GM12878 (cell line): Measurements from ENCODE around the gene DAGLA. TPM values are rescaled to one million over a fixed set of nuclear protein-coding genes. Genes with fewer than 3 reads are reported as not detected.

Experiments
- ATAC-seq: fragments of 200-7000 bp; cut with Tn5 transposase; 3 replicates; pipeline ENCODE4 v1.9.1; 2020; ENCODE audit warnings: mild to moderate bottlenecking, moderate library complexity
- BruUV-seq: library from RNA; stranded (reverse); fragments of 400-500 nt; replicated peaks from 2 replicates; lab custom pipeline; 2021; lab: Mats Ljungman, UMichigan
- CTCF ChIA-PET: fragments of 300-600 bp; sonication (Branson Sonifier 250); formaldehyde crosslinking; extraction: SDS; loops from one replicate; lab custom pipeline; 2021; ENCODE audit warnings: inconsistent platforms; lab: Yijun Ruan, JAX
- POLR2A ChIA-PET: fragments of 350-600 bp; formaldehyde crosslinking; extraction: SDS; loops from one replicate; lab custom pipeline; 2021; ENCODE audit warnings: inconsistent platforms; lab: Charles Lee
- RAD21 ChIA-PET: fragments of 300-600 bp; sonication (Branson Sonifier 250); formaldehyde crosslinking; loops from one replicate; lab custom pipeline; 2023; ENCODE audit warnings: antibody characterized with exemption; ENCODE audit not compliant: unreplicated experiment; lab: Charles Lee
- SMC1A ChIA-PET: fragments of 300-600 bp; sonication (Branson Sonifier 250); formaldehyde crosslinking; loops from one replicate; lab custom pipeline; 2023; ENCODE audit not compliant: unreplicated experiment, uncharacterized antibody; lab: Charles Lee
- DNase-seq: peaks from one replicate; pipeline ENCODE4 v3.0.0-alpha.2; 2011; ENCODE audit warnings: low read depth, low spot score
- FAIRE-seq: peaks from 3 replicates; lab custom pipeline; 2011; peaks lifted over from hg19 to GRCh38; lab: Jason Lieb, UNC
- H2AFZ ChIP-seq: 2 replicates; pipeline ENCODE4 v1.6.0; 2011; ENCODE audit warnings: low read depth, low read length, control low read depth; ENCODE audit not compliant: control insufficient read depth
- H3K27ac ChIP-seq: 2 replicates; pipeline ENCODE4 v1.5.1; 2011; ENCODE audit warnings: control low read depth; ENCODE audit not compliant: control insufficient read depth, insufficient read depth
- H3K27me3 ChIP-seq, 2 experiments: replicated peaks in 1 of 2; 2 replicates each; pipeline versions ENCODE4 v1.6.0 to v1.6.1; 2011; ENCODE audit warnings: low read length in 1 of 2; ENCODE audit not compliant: control insufficient read depth in 2 of 2, insufficient read depth in 2 of 2
- H3K36me3 ChIP-seq, 2 experiments: 2 replicates each; pipeline ENCODE4 v1.5.1; 2011; ENCODE audit warnings: low read length in 1 of 2; ENCODE audit not compliant: control insufficient read depth in 2 of 2, insufficient read depth in 2 of 2
- H3K4me1 ChIP-seq: 2 replicates; pipeline ENCODE4 v1.6.1; 2011; ENCODE audit warnings: mild to moderate bottlenecking, low read length, moderate library complexity, mixed read lengths; ENCODE audit not compliant: control insufficient read depth, insufficient read depth
- H3K4me2 ChIP-seq: 2 replicates; pipeline ENCODE4 v1.6.0; 2011; ENCODE audit warnings: control low read depth; ENCODE audit not compliant: control insufficient read depth, insufficient read depth
- H3K4me3 ChIP-seq: fragments of 200-600 bp; sonication (generic); 2 replicates; pipeline ENCODE4 v1.5.1; 2016
- H3K79me2 ChIP-seq: 2 replicates; pipeline ENCODE4 v1.6.0; 2011; ENCODE audit warnings: low read length; ENCODE audit not compliant: control insufficient read depth, insufficient read depth
- H3K9ac ChIP-seq: 2 replicates; pipeline ENCODE4 v1.8.0; 2011; ENCODE audit warnings: low read length, control low read depth, mixed read lengths; ENCODE audit not compliant: control insufficient read depth, insufficient read depth
- H3K9me3 ChIP-seq: replicated peaks from 3 replicates; pipeline ENCODE4 v1.5.1; 2011; ENCODE audit warnings: mild to moderate bottlenecking, low read length; ENCODE audit not compliant: control insufficient read depth, insufficient read depth
- H4K20me1 ChIP-seq: 2 replicates; pipeline ENCODE4 v1.6.0; 2011; ENCODE audit not compliant: control insufficient read depth, insufficient read depth
- GABPA ChIP-seq: IDR thresholded peaks from 2 replicates; pipeline ENCODE4 v1.6.1; 2014; ENCODE audit warnings: antibody characterized with exemption, low read depth, mild to moderate bottlenecking, inconsistent platforms
- IKZF1 ChIP-seq: fragments of 450-650 bp; conservative IDR thresholded peaks from 2 replicates; pipeline ENCODE4 v1.6.1; 2017; ENCODE audit warnings: antibody characterized with exemption, mild to moderate bottlenecking
- NBN ChIP-seq: fragments of 450-650 bp; IDR thresholded peaks from 2 replicates; pipeline ENCODE4 v1.6.1; 2016
- ZNF207 ChIP-seq: fragments of 450-650 bp; IDR thresholded peaks from 2 replicates; pipeline ENCODE4 v1.6.1; 2014; ENCODE audit warnings: antibody characterized with exemption, mild to moderate bottlenecking, borderline replicate concordance
- ZZZ3 ChIP-seq: IDR thresholded peaks from 2 replicates; pipeline ENCODE4 v1.6.1; 2011; ENCODE audit warnings: low read depth; ENCODE audit not compliant: control insufficient read depth, insufficient read length
- WGBS: methylation state at CpG from one replicate; pipeline ENCODE4 v1.1.6; 2016; ENCODE audit warnings: low lambda C conversion rate; ENCODE audit not compliant: insufficient replicate concordance, insufficient coverage; ENCODE audit errors: missing lambda C conversion rate; 5-methylcytosine and 5-hydroxymethylcytosine counted together
- in situ Hi-C: fragments of 300-500 bp; cut with MboI; formaldehyde crosslinking; loops from 9 replicates; pipeline ENCODE4 v1.14.3; 2018; ENCODE audit warnings: mixed read lengths
- intact Hi-C: fragments of 100-400 bp; cut with micrococcal nuclease; formaldehyde crosslinking; loops from one replicate; pipeline ENCODE4 v1.14.2; 2022; ENCODE audit not compliant: unreplicated experiment
- polyA plus RNA-seq, 11 experiments: library from polyadenylated mRNA; depleted of rRNA in 4 of 11; unstranded in 6 of 11; stranded (reverse) in 5 of 11; fragments of >200 nt; fragmentation: Nextera tagmentation in 4 of 11; fragmentation: Illumina TruSeq in 1 of 11; extraction: Ambion mirVana in 4 of 11; extraction: Trizol in 1 of 11; gene quantifications; 1 replicate in 1 of 11; 2 replicates in 10 of 11; pipeline versions ENCODE4 v1.2.1 to v1.2.3, GENCODE V29; 2011 to 2016; ENCODE audit warnings: inconsistent platforms in 2 of 11, missing spikeins in 2 of 11, low read depth in 1 of 11
- total RNA-seq, 4 experiments: library from RNA; depleted of rRNA in 3 of 4; stranded (reverse); fragments of >200 nt in 3 of 4; fragmentation: Illumina TruSeq in 1 of 4; extraction: Trizol in 1 of 4; gene quantifications; 2 replicates each; pipeline versions ENCODE4 v1.2.1 to v1.2.3, GENCODE V29; 2013 to 2021
- TF ChIP-seq, protein P1 (sequence below): fragments of 150-350 bp; IDR thresholded peaks from 2 replicates; pipeline ENCODE4 v1.6.1; 2014; ENCODE audit warnings: mild to moderate bottlenecking, low read depth, low read length

The DAGLA gene
- total and polyA plus RNA-seq, 10 of the 15 experiments (the other 5 are each of a cell fraction or from before 2014, with no cell fraction given) = 0.05 TPM; not detected in 9

DNA sequence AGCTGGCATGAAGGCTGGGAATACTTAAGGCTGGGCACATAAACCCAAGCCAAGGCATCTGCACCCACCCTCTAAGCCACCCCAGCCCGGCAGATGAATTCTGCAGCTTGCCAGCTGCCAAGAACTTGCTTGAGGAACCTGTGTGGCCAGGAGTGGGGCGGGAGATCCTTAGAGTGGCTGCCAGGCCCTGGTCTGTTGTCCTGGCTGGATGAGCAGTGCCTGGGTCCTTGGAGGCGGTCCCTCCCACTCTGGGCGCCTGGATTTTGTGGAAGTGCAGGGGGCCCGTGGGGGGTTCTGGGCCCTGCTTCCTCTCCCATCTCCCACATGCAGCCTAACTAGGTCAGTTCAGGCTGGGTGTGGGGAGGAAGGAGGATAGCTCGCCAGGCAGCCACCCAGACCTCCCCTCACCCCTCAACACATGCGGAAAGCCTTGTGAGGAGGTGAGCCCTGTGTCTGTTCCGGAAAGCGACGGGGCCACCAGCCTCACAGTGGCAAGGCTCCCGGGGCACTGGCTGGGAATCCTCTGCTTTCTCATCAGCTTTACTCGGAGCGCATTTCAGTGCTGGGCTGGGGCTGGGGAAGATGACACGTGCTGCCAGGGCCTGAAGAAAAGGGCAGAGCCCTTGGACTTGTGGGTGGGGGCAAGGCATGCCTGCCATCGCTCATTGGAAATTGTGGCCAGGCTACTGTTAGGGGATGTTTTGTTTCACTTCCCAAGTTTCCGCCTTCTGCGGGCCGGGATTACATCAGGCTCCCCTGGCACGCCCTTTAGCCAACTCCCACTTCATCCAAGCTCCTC is 8.4 kb downstream of the DAGLA start (continued):
- no peak for TF ChIP-seq NBN
- TF ChIP-seq, all 136 proteins: peak for 0

DNA sequence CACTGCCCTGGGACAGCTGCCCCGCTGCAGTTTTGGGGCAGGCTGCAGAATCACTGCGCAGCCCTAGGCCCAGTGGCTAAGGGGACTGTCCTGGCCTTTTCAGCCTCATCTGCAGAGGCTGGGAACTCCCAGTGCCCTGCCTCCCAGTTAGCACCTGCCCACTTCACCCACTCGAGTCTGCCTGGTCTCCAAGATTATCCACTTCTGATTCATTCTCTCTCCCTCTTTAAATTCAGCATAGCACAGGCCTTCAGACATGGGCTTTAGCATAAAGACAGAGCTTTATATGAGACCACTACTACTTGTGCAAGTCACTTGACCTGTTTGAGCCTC is 8.9 kb downstream of the DAGLA start:
- DNase-seq (no peak), FAIRE-seq (no peak), ATAC-seq (no peak)
- intact Hi-C loops = no loop called here
- in situ Hi-C loops = no loop called here
- Histone ChIP-seq H3K27me3 (peaks cover 0 to under 1% of the 10 kb centered on the region in 2 experiments; a peak in 2 of 4 replicates), H4K20me1 (no peaks in the 10 kb centered on the region), H3K4me1 (no peaks in the 10 kb centered on the region), H2AFZ (no peak overlapping the region), H3K27ac (no peak overlapping the region), H3K79me2 (no peaks in the 10 kb centered on the region), H3K9ac (no peak overlapping the region), H3K36me3 (no peaks in the 10 kb centered on the region), H3K4me2 (no peak overlapping the region), H3K9me3 (no peaks in the 10 kb centered on the region), H3K4me3 (no peak overlapping the region)
- TF ChIP-seq, protein P1, sequence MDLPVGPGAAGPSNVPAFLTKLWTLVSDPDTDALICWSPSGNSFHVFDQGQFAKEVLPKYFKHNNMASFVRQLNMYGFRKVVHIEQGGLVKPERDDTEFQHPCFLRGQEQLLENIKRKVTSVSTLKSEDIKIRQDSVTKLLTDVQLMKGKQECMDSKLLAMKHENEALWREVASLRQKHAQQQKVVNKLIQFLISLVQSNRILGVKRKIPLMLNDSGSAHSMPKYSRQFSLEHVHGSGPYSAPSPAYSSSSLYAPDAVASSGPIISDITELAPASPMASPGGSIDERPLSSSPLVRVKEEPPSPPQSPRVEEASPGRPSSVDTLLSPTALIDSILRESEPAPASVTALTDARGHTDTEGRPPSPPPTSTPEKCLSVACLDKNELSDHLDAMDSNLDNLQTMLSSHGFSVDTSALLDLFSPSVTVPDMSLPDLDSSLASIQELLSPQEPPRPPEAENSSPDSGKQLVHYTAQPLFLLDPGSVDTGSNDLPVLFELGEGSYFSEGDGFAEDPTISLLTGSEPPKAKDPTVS = no peak
- TF ChIP-seq GABPA (no peak), ZNF207 (no peak), ZZZ3 (no peak), IKZF1 (no peak)
- WGBS = 32% methylated on average over 3 of the region's 3 CpGs
- no TSS peak for BruUV-seq
- ChIA-PET RAD21 (no interaction called here), SMC1A (no interaction called here), CTCF (no interaction called here), POLR2A (no interaction called here)
